RPMI7951 (cell line): ENCODE data around the gene UVRAG. TPM values are rescaled to one million over a fixed set of nuclear protein-coding genes. Genes with fewer than 3 reads are reported as not detected.

Source experiments
- DNase-seq: peaks from one replicate; pipeline ENCODE4 v3.0.0-alpha.2; 2012; ENCODE audit warnings: low read depth
- total RNA-seq: library from RNA; depleted of rRNA; stranded (reverse); fragments of >200 nt; shearing (Covaris generic); gene quantifications from 2 replicates; pipeline ENCODE4 v1.2.3, GENCODE V29; 2014

UVRAG gene
- total RNA-seq, 1 experiment from 2014 or later: 17.7 TPM

GRCh38 chr11:76162336-76163288 is 347.6 kb downstream of the UVRAG start:
- DNase-seq: no peak

- no peak for DNase-seq
These were observed 348.4 kb downstream of the UVRAG start for GRCh38 chr11:76163289-76163880.

- DNase-seq: no peak
These were observed 349.1 kb downstream of the UVRAG start for GRCh38 chr11:76164081-76164480.

- no peak for DNase-seq
These were observed 350.1 kb downstream of the UVRAG start for GRCh38 chr11:76164861-76165751.

GRCh38 chr11:76166314-76166713 is 351.3 kb downstream of the UVRAG start:
- peak; percentile 67 for DNase-seq

GRCh38 chr11:76167590-76167989 is 352.6 kb downstream of the UVRAG start:
- no peak for DNase-seq

GRCh38 chr11:76169473-76169896 is 354.5 kb downstream of the UVRAG start:
- DNase-seq: peak; percentile 47

- no peak for DNase-seq
These were observed 355.5 kb downstream of the UVRAG start for GRCh38 chr11:76170468-76170867.

- DNase-seq: no peak
These were observed 357.6 kb downstream of the UVRAG start for GRCh38 chr11:76172583-76172982.

- no peak for DNase-seq
These were observed 358.7 kb downstream of the UVRAG start for GRCh38 chr11:76173663-76174062.

- no peak for DNase-seq
These were observed 359.3 kb downstream of the UVRAG start for GRCh38 chr11:76174330-76174729.

GRCh38 chr11:76175783-76176182 is 360.8 kb downstream of the UVRAG start:
- no peak for DNase-seq

- DNase-seq: no peak
These were observed 361.5 kb downstream of the UVRAG start for GRCh38 chr11:76176463-76176862.

- no peak for DNase-seq
These were observed 362.3 kb downstream of the UVRAG start for GRCh38 chr11:76177250-76177686.

GRCh38 chr11:76179147-76179546 is 364.1 kb downstream of the UVRAG start:
- no peak for DNase-seq

GRCh38 chr11:76181371-76181770 is 366.4 kb downstream of the UVRAG start:
- DNase-seq: no peak

- peak; percentile 66 for DNase-seq
These were observed 369.6 kb downstream of the UVRAG start for GRCh38 chr11:76184551-76184993.

GRCh38 chr11:76185511-76185910 is 370.5 kb downstream of the UVRAG start:
- no peak for DNase-seq

- no peak for DNase-seq
These were observed 371.0 kb downstream of the UVRAG start for GRCh38 chr11:76185931-76186401.

- DNase-seq: peak; percentile 18
These were observed 371.8 kb downstream of the UVRAG start for GRCh38 chr11:76186776-76187279.

GRCh38 chr11:76188873-76189272 is 373.9 kb downstream of the UVRAG start:
- DNase-seq: no peak

GRCh38 chr11:76189682-76190081 is 374.7 kb downstream of the UVRAG start:
- DNase-seq: no peak
